Ishikawa (cell line): ENCODE results near the gene LY6G5C.

Experiments used
- CEBPB ChIP-seq: IDR thresholded peaks from 2 replicates; pipeline ENCODE4 v1.6.1; 2012
- CREB1 ChIP-seq: IDR thresholded peaks from 2 replicates; pipeline ENCODE4 v1.6.1; 2012; ENCODE audit warnings: low read depth
- EGR1 ChIP-seq: IDR thresholded peaks from 2 replicates; pipeline ENCODE4 v1.6.1; 2012
- EP300 ChIP-seq: IDR thresholded peaks from 2 replicates; pipeline ENCODE4 v1.6.1; 2012; ENCODE audit warnings: borderline replicate concordance
- FOXM1 ChIP-seq: IDR thresholded peaks from 2 replicates; pipeline ENCODE4 v1.6.1; 2012; ENCODE audit warnings: low read depth, borderline replicate concordance
- NFIC ChIP-seq: IDR thresholded peaks from 2 replicates; pipeline ENCODE4 v1.6.1; 2012
- RAD21 ChIP-seq: IDR thresholded peaks from 2 replicates; pipeline ENCODE4 v1.6.1; 2012; ENCODE audit warnings: low read depth
- TAF1 ChIP-seq: IDR thresholded peaks from 2 replicates; pipeline ENCODE4 v1.6.1; 2012; ENCODE audit warnings: low read depth, mild to moderate bottlenecking
- TCF12 ChIP-seq: IDR thresholded peaks from 2 replicates; pipeline ENCODE4 v1.6.1; 2012; ENCODE audit warnings: low read depth
- TEAD4 ChIP-seq: IDR thresholded peaks from 2 replicates; pipeline ENCODE4 v1.6.1; 2012
- YY1 ChIP-seq: IDR thresholded peaks from 2 replicates; pipeline ENCODE4 v1.6.1; 2012; ENCODE audit warnings: low read depth
- ZBTB7A ChIP-seq: IDR thresholded peaks from 2 replicates; pipeline ENCODE4 v1.6.1; 2012; ENCODE audit warnings: low read depth
- TF ChIP-seq, protein P1 (sequence below): IDR thresholded peaks from 2 replicates; pipeline ENCODE4 v1.6.1; 2012
- TF ChIP-seq, protein P2 (sequence below): IDR thresholded peaks from 2 replicates; pipeline ENCODE4 v1.6.1; 2012
- TF ChIP-seq, protein P3 (sequence below): IDR thresholded peaks from 2 replicates; pipeline ENCODE4 v1.6.1; 2012; ENCODE audit warnings: low read depth, mild to moderate bottlenecking

The LY6G5C gene

GRCh38 chr6:31641370-31641769, 39.5 kb downstream of the LY6G5C start:
- TF ChIP-seq, protein P1, sequence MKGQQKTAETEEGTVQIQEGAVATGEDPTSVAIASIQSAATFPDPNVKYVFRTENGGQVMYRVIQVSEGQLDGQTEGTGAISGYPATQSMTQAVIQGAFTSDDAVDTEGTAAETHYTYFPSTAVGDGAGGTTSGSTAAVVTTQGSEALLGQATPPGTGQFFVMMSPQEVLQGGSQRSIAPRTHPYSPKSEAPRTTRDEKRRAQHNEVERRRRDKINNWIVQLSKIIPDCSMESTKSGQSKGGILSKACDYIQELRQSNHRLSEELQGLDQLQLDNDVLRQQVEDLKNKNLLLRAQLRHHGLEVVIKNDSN = no peak
- no peak for TF ChIP-seq CREB1
- TF ChIP-seq YY1 = no peak
- TF ChIP-seq, protein P2, sequence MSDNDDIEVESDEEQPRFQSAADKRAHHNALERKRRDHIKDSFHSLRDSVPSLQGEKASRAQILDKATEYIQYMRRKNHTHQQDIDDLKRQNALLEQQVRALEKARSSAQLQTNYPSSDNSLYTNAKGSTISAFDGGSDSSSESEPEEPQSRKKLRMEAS = no peak
- no peak for TF ChIP-seq RAD21
- TF ChIP-seq TAF1 = no peak
- no peak for TF ChIP-seq ZBTB7A
- no peak for TF ChIP-seq TEAD4
- TF ChIP-seq TCF12 = no peak
- no peak for TF ChIP-seq EP300
- TF ChIP-seq, protein P3, sequence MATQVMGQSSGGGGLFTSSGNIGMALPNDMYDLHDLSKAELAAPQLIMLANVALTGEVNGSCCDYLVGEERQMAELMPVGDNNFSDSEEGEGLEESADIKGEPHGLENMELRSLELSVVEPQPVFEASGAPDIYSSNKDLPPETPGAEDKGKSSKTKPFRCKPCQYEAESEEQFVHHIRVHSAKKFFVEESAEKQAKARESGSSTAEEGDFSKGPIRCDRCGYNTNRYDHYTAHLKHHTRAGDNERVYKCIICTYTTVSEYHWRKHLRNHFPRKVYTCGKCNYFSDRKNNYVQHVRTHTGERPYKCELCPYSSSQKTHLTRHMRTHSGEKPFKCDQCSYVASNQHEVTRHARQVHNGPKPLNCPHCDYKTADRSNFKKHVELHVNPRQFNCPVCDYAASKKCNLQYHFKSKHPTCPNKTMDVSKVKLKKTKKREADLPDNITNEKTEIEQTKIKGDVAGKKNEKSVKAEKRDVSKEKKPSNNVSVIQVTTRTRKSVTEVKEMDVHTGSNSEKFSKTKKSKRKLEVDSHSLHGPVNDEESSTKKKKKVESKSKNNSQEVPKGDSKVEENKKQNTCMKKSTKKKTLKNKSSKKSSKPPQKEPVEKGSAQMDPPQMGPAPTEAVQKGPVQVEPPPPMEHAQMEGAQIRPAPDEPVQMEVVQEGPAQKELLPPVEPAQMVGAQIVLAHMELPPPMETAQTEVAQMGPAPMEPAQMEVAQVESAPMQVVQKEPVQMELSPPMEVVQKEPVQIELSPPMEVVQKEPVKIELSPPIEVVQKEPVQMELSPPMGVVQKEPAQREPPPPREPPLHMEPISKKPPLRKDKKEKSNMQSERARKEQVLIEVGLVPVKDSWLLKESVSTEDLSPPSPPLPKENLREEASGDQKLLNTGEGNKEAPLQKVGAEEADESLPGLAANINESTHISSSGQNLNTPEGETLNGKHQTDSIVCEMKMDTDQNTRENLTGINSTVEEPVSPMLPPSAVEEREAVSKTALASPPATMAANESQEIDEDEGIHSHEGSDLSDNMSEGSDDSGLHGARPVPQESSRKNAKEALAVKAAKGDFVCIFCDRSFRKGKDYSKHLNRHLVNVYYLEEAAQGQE = no peak

DNA sequence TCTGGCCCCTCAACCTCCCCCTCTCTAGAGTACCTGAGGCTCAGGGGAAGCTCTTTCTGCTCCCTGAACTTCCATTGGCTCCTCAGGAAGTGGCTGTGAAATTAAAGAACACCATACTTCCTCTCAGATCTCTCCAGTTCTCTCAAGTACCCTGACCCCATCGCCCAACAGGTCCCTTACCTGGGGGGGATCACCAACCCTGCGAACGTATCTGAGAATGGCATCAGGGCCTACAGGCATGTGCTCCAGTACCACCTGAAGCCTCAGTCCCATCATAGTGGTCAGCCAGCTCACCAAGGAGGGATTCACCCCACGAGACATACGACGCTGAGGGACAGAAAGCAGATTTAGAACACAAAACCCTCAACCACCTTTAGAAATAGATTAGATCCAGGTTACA, 40.3 kb downstream of the LY6G5C start:
- TF ChIP-seq EGR1 = no peak
- no peak for TF ChIP-seq EP300
- TF ChIP-seq, protein P2 = no peak
- no peak for TF ChIP-seq CREB1
- TF ChIP-seq TEAD4 = no peak
- no peak for TF ChIP-seq FOXM1
- no peak for TF ChIP-seq CEBPB
- no peak for TF ChIP-seq TCF12
- TF ChIP-seq, protein P3 = no peak
- TF ChIP-seq, protein P1 = no peak
- TF ChIP-seq TAF1 = no peak
- TF ChIP-seq YY1 = no peak
- TF ChIP-seq NFIC = no peak
- TF ChIP-seq RAD21 = no peak
- TF ChIP-seq ZBTB7A = no peak

- no peak for TF ChIP-seq ZBTB7A
Observed at GRCh38 chr6:31639449-31639861, 41.4 kb downstream of the LY6G5C start.

DNA sequence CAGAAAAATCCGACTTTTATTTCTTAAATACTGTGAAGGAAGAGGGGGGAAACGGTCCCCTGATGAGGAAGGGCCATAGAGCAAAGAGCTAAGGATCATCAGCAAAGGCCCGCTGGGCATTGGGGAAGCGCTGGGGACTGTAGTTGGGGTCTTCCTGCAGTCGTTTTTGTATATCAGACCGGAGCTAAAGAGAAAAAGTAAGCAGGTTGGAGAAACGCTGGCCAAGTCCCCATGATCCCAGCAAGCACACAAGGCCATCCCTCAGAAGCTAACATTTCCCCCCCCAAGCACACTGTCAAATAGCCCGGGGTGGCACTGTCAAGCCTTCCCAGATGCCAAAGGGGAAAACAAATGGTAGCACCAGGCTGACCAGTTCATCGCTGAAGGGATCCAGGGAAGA, 41.8 kb downstream of the LY6G5C start:
- no peak for TF ChIP-seq EGR1
- no peak for TF ChIP-seq CREB1
- TF ChIP-seq TEAD4 = no peak
- TF ChIP-seq, protein P2 = no peak
- TF ChIP-seq TAF1 = no peak
- TF ChIP-seq YY1 = no peak
- no peak for TF ChIP-seq CEBPB
- TF ChIP-seq NFIC = no peak
- TF ChIP-seq, protein P1 = no peak
- TF ChIP-seq FOXM1 = no peak
- TF ChIP-seq EP300 = no peak
- TF ChIP-seq ZBTB7A = no peak

- TF ChIP-seq RAD21 = no peak
Observed at GRCh38 chr6:31636698-31637596, 43.9 kb downstream of the LY6G5C start.
